Aorta (tissue), 5 donors: ENCODE results near the gene SMYD5. TPM values are rescaled to one million over a fixed set of nuclear protein-coding genes. Genes with fewer than 3 reads are reported as not detected.
"Not testable (repeated sequence)": the region's sequence is repeated elsewhere in the genome, so short reads cannot be mapped to it uniquely, and the experiment has no call there.

Experiments used
- ATAC-seq: fragments of 200-7000 bp; cut with Tn5 transposase; one replicate; pipeline ENCODE4 v1.9.1; 2022; ENCODE audit warnings: moderate library complexity; ENCODE audit not compliant: low FRiP score
- DNase-seq, 2 donors: peaks; one replicate each; pipeline ENCODE4 v3.0.0-alpha.2; 2020
- H3K27ac ChIP-seq, 2 donors: one replicate each; pipeline ENCODE4 v1.5.1; 2013; ENCODE audit warnings: low read length in 2 of 2, mild to moderate bottlenecking in 2 of 2, moderate library complexity in 2 of 2, control low read depth in 1 of 2, inconsistent platforms in 1 of 2, low read depth in 1 of 2
- H3K27me3 ChIP-seq, 2 donors: one replicate each; pipeline ENCODE4 v1.6.1; 2013; ENCODE audit warnings: control low read depth in 1 of 2, low read length in 1 of 2, mild to moderate bottlenecking in 1 of 2, moderate library complexity in 1 of 2; ENCODE audit not compliant: insufficient read depth in 2 of 2, control insufficient read depth in 1 of 2
- H3K36me3 ChIP-seq, 2 donors: one replicate each; pipeline ENCODE4 v1.6.1; 2013; ENCODE audit warnings: control low read depth in 1 of 2, low read length in 1 of 2, mild to moderate bottlenecking in 1 of 2; ENCODE audit not compliant: insufficient read depth in 2 of 2, control insufficient read depth in 1 of 2
- H3K4me1 ChIP-seq, 2 donors: one replicate each; pipeline ENCODE4 v1.6.1; 2013; ENCODE audit warnings: low read length in 2 of 2, control low read depth in 1 of 2, mild to moderate bottlenecking in 1 of 2, moderate library complexity in 1 of 2; ENCODE audit not compliant: insufficient read depth in 2 of 2, control insufficient read depth in 1 of 2
- H3K4me3 ChIP-seq, 2 donors: one replicate each; pipeline ENCODE4 v1.5.1; 2013; ENCODE audit warnings: low read length in 2 of 2, control low read depth in 1 of 2, mild to moderate bottlenecking in 1 of 2
- H3K9me3 ChIP-seq: one replicate; pipeline ENCODE4 v1.6.1; 2013; ENCODE audit warnings: mild to moderate bottlenecking, low read length; ENCODE audit not compliant: control insufficient read depth
- WGBS, 2 donors: extraction: QIAGEN DNeasy Blood & Tissue Kit; methylation state at CpG; one replicate each; pipeline ENCODE4 v1.1.7; 2013; 5-methylcytosine and 5-hydroxymethylcytosine counted together
- intact Hi-C, 2 donors: fragments of 100-400 bp; cut with DNase I; formaldehyde crosslinking; loops; one replicate each; pipeline versions ENCODE4 v1.14.2 to v1.15.0; 2022
- polyA plus RNA-seq, 2 donors: library from polyadenylated mRNA; stranded (reverse); fragments of 200-250 nt; gene quantifications; one replicate each; pipeline ENCODE4 v1.2.3, GENCODE V29; 2013
- total RNA-seq, 2 donors: library from RNA; stranded (reverse); fragmentation: NEBNext Ultra II Directional; extraction: Animal tissue kit (Norgen Biotek cat#: 25700); gene quantifications; one replicate each; pipeline ENCODE4 v1.2.1, GENCODE V29; 2021
- donor health status: healthy with polysubstance abuse.
- donor health status: Bipolar disorder and iron deficiency.
- donor health status: DM: no; HTN: no; CAD: no.
- donor health status: DM: no; HTN: no; CAD: no.
- donor health status: DM: yes; HTN: yes; CAD: no.

Gene SMYD5
- total and polyA plus RNA-seq, 4 donors, result 4.3 to 23.0 (median 17.6) TPM

- no peaks in the 10 kb centered on the region for H3K9me3 ChIP-seq
- intact Hi-C loops, result no loop called here
- 84 to 88% methylated on average over 8 of the region's 8 CpGs for WGBS, 2 donors
Observed at GRCh38 chr2:73258186-73258912, 44.3 kb downstream of the SMYD5 start.

DNA sequence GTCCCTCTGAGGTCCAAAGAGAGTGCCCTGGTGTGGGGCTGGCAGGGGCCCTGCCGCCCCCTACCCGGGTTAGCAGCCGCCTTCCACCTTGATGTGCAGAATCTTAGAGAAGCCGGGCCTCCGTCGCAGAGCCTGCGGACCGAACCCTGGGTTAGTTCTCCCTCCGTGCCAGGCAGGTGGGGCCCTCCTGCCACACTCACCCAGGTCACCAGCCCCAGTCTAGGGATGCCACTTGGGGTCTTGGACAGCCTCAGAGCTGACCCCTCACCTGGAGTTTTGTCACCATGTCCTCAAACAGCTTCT lies 44.8 kb downstream of the SMYD5 start:
- intact Hi-C loops, result no loop called here
- Histone ChIP-seq H3K36me3 (peaks cover 0 to 1% of the 10 kb centered on the region in 2 donors), H3K27me3 (no peaks in the 10 kb centered on the region), H3K9me3 (no peaks in the 10 kb centered on the region), H3K4me3 (no peak overlapping the region), H3K4me1 (no peaks in the 10 kb centered on the region), H3K27ac (no peak overlapping the region)
- WGBS, 2 donors, result 96% methylated on average over 9 of the region's 9 CpGs
- DNase-seq, result no peak
- no peak for ATAC-seq

More at GRCh38 chr2:73258186-73258912, 44.3 kb downstream of the SMYD5 start:
- no peaks in the 10 kb centered on the region for H3K4me1 ChIP-seq
- ATAC-seq (no peak), DNase-seq (no peak)
- no peak overlapping the region for H3K4me3 ChIP-seq
- no peak overlapping the region for H3K27ac ChIP-seq
- no peaks in the 10 kb centered on the region for H3K27me3 ChIP-seq
- peaks cover 0 to 1% of the 10 kb centered on the region in 2 donors for H3K36me3 ChIP-seq

GRCh38 chr2:73259276-73259675 lies 45.2 kb downstream of the SMYD5 start:
- WGBS, 2 donors, result 90 to 91% methylated on average over 8 of the region's 8 CpGs
- Histone ChIP-seq H3K27me3 (no peaks in the 10 kb centered on the region), H3K4me1 (no peaks in the 10 kb centered on the region), H3K27ac (no peak overlapping the region), H3K9me3 (no peaks in the 10 kb centered on the region), H3K36me3 (no peaks in the 10 kb centered on the region), H3K4me3 (no peak overlapping the region)
- no peak for ATAC-seq
- DNase-seq, result no peak
- intact Hi-C loops, result no loop called here

GRCh38 chr2:73259704-73260337 lies 45.8 kb downstream of the SMYD5 start:
- Histone ChIP-seq H3K4me3 (no peak overlapping the region), H3K4me1 (no peaks in the 10 kb centered on the region), H3K36me3 (no peaks in the 10 kb centered on the region), H3K27ac (no peak overlapping the region), H3K9me3 (no peaks in the 10 kb centered on the region), H3K27me3 (no peaks in the 10 kb centered on the region)
- DNase-seq, result no peak
- no peak for ATAC-seq
- WGBS, 2 donors, result 80 to 93% methylated on average over 4 of the region's 4 CpGs
- intact Hi-C loops, result no loop called here

DNA sequence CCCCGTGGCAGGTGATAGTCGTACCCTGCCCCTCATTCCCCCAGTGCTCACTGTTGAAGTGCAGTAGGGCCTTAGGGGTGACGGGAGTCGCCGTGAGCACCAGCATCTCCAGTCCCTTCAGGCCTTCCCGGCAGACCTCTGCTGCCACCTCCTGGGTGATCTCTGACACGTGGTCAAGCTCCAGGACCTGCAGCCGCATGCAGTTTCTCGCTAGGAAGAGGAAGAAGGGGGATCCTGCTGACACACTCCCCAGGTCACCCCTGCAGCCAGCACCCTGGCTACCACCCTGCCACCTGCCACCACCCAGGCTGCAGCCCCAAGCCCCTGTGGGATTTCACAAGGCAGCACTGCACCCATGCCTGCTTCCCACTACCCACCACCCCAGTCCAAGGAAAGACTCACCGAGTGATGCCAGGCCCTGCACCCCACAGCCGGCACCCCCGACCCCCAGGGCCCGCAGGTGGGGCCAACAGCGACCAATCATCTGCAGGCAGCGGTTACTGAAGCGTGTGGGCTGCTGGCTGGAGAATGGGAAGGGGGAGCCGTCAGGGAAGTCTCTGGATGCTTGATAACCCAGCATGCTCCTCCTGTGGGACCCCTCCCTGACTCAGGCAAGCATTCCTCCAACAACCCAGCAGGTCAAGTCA lies 46.4 kb downstream of the SMYD5 start:
- H3K4me1 ChIP-seq, result no peaks in the 10 kb centered on the region
- no peak overlapping the region for H3K4me3 ChIP-seq
- no peaks in the 10 kb centered on the region for H3K9me3 ChIP-seq
- no peak overlapping the region for H3K27ac ChIP-seq
- no peaks in the 10 kb centered on the region for H3K27me3 ChIP-seq
- no peak for DNase-seq
- H3K36me3 ChIP-seq, result no peaks in the 10 kb centered on the region
- 13 to 18% methylated on average over 17 of the region's 17 CpGs for WGBS, 2 donors
- intact Hi-C loops, result no loop called here
- no peak for ATAC-seq

- ATAC-seq (no peak), DNase-seq (no peak)
- H3K4me3 ChIP-seq, result no peak overlapping the region
- H3K27ac ChIP-seq, result no peak overlapping the region
- WGBS, 2 donors, result 83 to 85% methylated on average over 4 of the region's 4 CpGs
- no peaks in the 10 kb centered on the region for H3K9me3 ChIP-seq
- no peaks in the 10 kb centered on the region for H3K4me1 ChIP-seq
- intact Hi-C loops, result no loop called here
- no peaks in the 10 kb centered on the region for H3K36me3 ChIP-seq
- H3K27me3 ChIP-seq, result no peaks in the 10 kb centered on the region
Observed at GRCh38 chr2:73262108-73262651, 48.1 kb downstream of the SMYD5 start.

DNA sequence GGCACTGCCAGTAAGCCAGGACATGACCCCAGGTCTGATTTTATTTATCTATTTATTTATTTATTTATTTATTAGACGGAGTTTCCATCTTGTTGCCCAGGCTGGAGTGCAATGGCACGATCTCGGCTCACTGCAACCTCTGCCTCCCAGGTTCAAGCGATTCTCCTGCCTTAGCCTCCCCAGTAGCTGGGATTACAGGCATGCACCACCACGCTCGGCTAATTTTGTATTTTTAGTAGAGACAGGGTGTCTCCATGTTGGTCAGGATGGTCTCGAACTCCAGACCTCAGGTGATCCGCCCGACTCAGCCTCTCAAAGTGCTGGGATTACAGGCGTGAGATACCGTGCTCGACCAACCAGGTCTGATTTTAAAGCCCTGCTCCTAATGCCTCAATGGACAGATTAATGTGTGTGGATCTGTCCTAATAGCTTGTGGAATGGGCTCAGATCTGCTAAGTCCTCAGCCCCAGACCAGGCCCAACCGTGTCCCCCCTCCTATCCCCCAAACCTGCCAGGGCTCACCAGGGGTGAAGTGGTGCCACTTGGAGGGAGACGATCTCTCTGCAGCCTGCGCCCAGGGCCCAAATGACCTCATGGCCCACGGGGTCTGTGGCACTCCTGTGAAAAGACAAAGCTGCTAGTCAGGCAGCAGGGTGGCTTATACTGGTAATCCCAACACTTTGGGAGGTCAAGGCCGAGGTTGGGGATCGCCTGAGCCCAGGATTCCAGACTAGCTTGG lies 48.8 kb downstream of the SMYD5 start:
- DNase-seq, result not testable (repeated sequence)

GRCh38 chr2:73263540-73264331 lies 49.7 kb downstream of the SMYD5 start:
- WGBS, 2 donors, result 92 to 93% methylated on average over 16 of the region's 16 CpGs
- ATAC-seq, result no peak
- Histone ChIP-seq H3K4me3 (no peak overlapping the region), H3K9me3 (no peaks in the 10 kb centered on the region), H3K27me3 (no peaks in the 10 kb centered on the region), H3K27ac (no peak overlapping the region), H3K36me3 (no peaks in the 10 kb centered on the region), H3K4me1 (no peaks in the 10 kb centered on the region)
- intact Hi-C loops, result no loop called here
- no peak for DNase-seq

More for the DNA sequence above, 48.8 kb downstream of the SMYD5 start:
- H3K4me3 ChIP-seq, H3K27ac ChIP-seq, ATAC-seq, H3K4me1 ChIP-seq, H3K27me3 ChIP-seq, intact Hi-C loops, H3K9me3 ChIP-seq, H3K36me3 ChIP-seq: not testable (repeated sequence)
- WGBS, 2 donors, result 91 to 94% methylated on average over 18 of the region's 18 CpGs
